ENCODE measurements around the gene CT45A7. TPM values are rescaled to one million over a fixed set of nuclear protein-coding genes. Genes with fewer than 3 reads are reported as not detected.
"Not testable (repeated sequence)": the region's sequence is repeated elsewhere in the genome, so short reads cannot be mapped to it uniquely, and the experiment has no call there.

CT45A7 gene, protein sequence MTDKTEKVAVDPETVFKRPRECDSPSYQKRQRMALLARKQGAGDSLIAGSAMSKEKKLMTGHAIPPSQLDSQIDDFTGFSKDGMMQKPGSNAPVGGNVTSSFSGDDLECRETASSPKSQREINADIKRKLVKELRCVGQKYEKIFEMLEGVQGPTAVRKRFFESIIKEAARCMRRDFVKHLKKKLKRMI
- total RNA-seq (2021) = not detected in 2 replicates
- long read RNA-seq = 0 reads

DNA sequence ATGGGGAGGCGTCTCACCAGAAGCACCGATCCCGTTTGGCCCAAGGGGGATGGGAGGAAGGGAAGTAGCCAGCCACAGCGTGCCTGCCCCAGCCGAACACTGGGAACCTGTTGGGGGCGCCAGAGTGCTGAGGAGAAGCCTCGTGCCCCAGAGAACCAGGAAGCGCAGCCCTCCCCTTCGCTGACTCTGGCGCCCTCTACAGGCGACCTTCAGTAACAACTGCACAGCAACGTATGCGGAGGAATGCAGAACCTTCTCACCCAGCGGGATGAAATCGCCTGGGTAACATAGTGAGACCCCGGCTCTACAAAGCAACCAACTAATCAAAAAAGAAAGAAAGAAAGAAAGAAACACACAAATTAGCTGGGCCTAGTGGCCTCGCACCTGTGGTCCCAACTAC lies at the start of gene CT45A7:
TSS of gene CT45A7 (minus strand) at position 101 of the 400 bp plus-strand sequence. CDS start 3,747 bp downstream, outside the sequence.
- H2AK5ac ChIP-seq (ENCODE audit: insufficient read length, low read length); H4K8ac ChIP-seq (replicated peaks; ENCODE audit: insufficient read length, low read depth, low read length); H3K9ac ChIP-seq (ENCODE audit: extremely low read depth, insufficient read length, low read length); H4K20me1 ChIP-seq (ENCODE audit: control insufficient read depth, insufficient read depth, insufficient read length); H4K91ac ChIP-seq (ENCODE audit: insufficient read length, low read depth, low read length); H3K23ac ChIP-seq (ENCODE audit: insufficient read length, low read depth, low read length); H3K4me3 Mint-ChIP-seq; H3K27me3 Mint-ChIP-seq (ENCODE audit: low read depth); H3K4me1 Mint-ChIP-seq; H4K5ac ChIP-seq (ENCODE audit: insufficient read length, low read depth, low read length); H3K9me3 Mint-ChIP-seq; H3K79me1 ChIP-seq (ENCODE audit: insufficient read depth, low read depth, low read length, poor library complexity, severe bottlenecking); H3K27ac Mint-ChIP-seq; H3K79me2 ChIP-seq (ENCODE audit: insufficient read depth, low read length); H3K18ac ChIP-seq (ENCODE audit: insufficient read length, low read depth, low read length); H3K56ac ChIP-seq (ENCODE audit: insufficient read length, low read depth, low read length); H3K36me3 Mint-ChIP-seq (ENCODE audit: insufficient read depth in 1 of 3, low read depth in 3 of 3); H3K4ac ChIP-seq (ENCODE audit: low read depth, low read length); H3T11ph ChIP-seq (ENCODE audit: low read length); H2BK120ac ChIP-seq (ENCODE audit: low read depth, low read length, poor library complexity, severe bottlenecking); H3K14ac ChIP-seq (ENCODE audit: insufficient read depth, low read length); H3K27ac ChIP-seq (ENCODE audit: insufficient read length, low read depth, low read length); H2BK12ac ChIP-seq (ENCODE audit: insufficient read length, low read depth, low read length); H2BK15ac ChIP-seq (ENCODE audit: low read depth, low read length); H3K9me3 ChIP-seq (ENCODE audit: control insufficient read depth, low read depth, low read length); H2AFZ ChIP-seq (ENCODE audit: low read length); H3K4me1 ChIP-seq (ENCODE audit: insufficient read depth, low read length); H3K4me2 ChIP-seq (ENCODE audit: insufficient read depth, insufficient read length, low read length); H2BK20ac ChIP-seq (ENCODE audit: low read depth, low read length, poor library complexity, severe bottlenecking); DNase-seq; H3K23me2 ChIP-seq (ENCODE audit: insufficient read length, low read depth, low read length, poor library complexity, severe bottlenecking); H3K27me3 ChIP-seq (ENCODE audit: insufficient read depth, low read length); H2BK5ac ChIP-seq (ENCODE audit: insufficient read length, low read length): not testable (repeated sequence)
- no CpG with 5 or more reads among the region's 17 CpGs for WGBS (ENCODE audit: extremely low coverage, insufficient read length, low lambda C conversion rate)

DNA sequence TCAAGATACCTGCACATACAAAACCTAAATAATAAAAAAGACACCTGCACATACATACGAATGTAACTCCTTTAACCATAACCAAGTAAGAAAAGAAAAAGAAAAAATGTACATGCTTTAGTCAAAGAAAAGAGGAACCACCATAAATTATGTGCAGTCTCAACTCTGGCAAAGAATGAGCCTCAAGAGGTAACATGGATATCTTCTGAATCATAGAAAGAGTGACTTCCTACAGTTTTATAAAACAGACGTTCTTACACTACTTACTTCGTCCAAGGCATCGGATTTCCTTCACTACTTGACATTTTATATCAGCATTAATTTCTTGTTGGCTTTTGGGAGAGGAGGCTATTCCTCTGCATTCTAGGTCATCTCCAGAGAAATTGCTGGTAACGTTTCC lies 45.7 kb upstream of the CT45A7 start:
- H3K4me1 Mint-ChIP-seq = not testable (repeated sequence)

More for the DNA sequence above, 45.7 kb upstream of the CT45A7 start:
- H3K18ac ChIP-seq (ENCODE audit: insufficient read length, low read depth, low read length); H3K23ac ChIP-seq (ENCODE audit: insufficient read length, low read depth, low read length); H3K4me3 Mint-ChIP-seq; H3K79me1 ChIP-seq (ENCODE audit: insufficient read depth, low read depth, low read length, poor library complexity, severe bottlenecking); H2BK120ac ChIP-seq (ENCODE audit: low read depth, low read length, poor library complexity, severe bottlenecking); H3K9me3 ChIP-seq (ENCODE audit: control insufficient read depth, low read depth, low read length); H2BK20ac ChIP-seq (ENCODE audit: low read depth, low read length, poor library complexity, severe bottlenecking); H4K5ac ChIP-seq (ENCODE audit: insufficient read length, low read depth, low read length); H3K14ac ChIP-seq (ENCODE audit: insufficient read depth, low read length); H2BK5ac ChIP-seq (ENCODE audit: insufficient read length, low read length); H2AK5ac ChIP-seq (ENCODE audit: insufficient read length, low read length); H4K91ac ChIP-seq (ENCODE audit: insufficient read length, low read depth, low read length); H3K79me2 ChIP-seq (ENCODE audit: insufficient read depth, low read length); H3K27me3 Mint-ChIP-seq (ENCODE audit: low read depth); H4K20me1 ChIP-seq (ENCODE audit: control insufficient read depth, insufficient read depth, insufficient read length); H3K36me3 Mint-ChIP-seq (ENCODE audit: insufficient read depth in 1 of 3, low read depth in 3 of 3); H3K4me1 ChIP-seq (ENCODE audit: insufficient read depth, low read length); H3K23me2 ChIP-seq (ENCODE audit: insufficient read length, low read depth, low read length, poor library complexity, severe bottlenecking); H3T11ph ChIP-seq (ENCODE audit: low read length); H3K9ac ChIP-seq (ENCODE audit: extremely low read depth, insufficient read length, low read length); H3K27ac Mint-ChIP-seq; H2BK12ac ChIP-seq (ENCODE audit: insufficient read length, low read depth, low read length); H3K4me2 ChIP-seq (ENCODE audit: insufficient read depth, insufficient read length, low read length); H2BK15ac ChIP-seq (ENCODE audit: low read depth, low read length); DNase-seq; H4K8ac ChIP-seq (replicated peaks; ENCODE audit: insufficient read length, low read depth, low read length); H3K4ac ChIP-seq (ENCODE audit: low read depth, low read length); H3K27ac ChIP-seq (ENCODE audit: insufficient read length, low read depth, low read length); H2AFZ ChIP-seq (ENCODE audit: low read length); H3K27me3 ChIP-seq (ENCODE audit: insufficient read depth, low read length); H3K56ac ChIP-seq (ENCODE audit: insufficient read length, low read depth, low read length): not testable (repeated sequence)
- no CpG with 5 or more reads among the region's 5 CpGs for WGBS (ENCODE audit: extremely low coverage, insufficient read length, low lambda C conversion rate)
- peaks cover 7 to 12% of the 10 kb centered on the region in 2 experiments; a peak in 4 of 5 replicates for H3K9me3 Mint-ChIP-seq

Data from H9 (cell line).